Stimulated activated CD4-positive, alpha-beta T cell treated with anti-CD3 and anti-CD28 coated beads, Interleukin-1b, Interleukin-23, amount 100 ng/mL, for 24 hours (primary cell): Measurements from ENCODE around the gene CFAP100.

Experiments
- DNase-seq, 4 experiments: peaks; one replicate each; pipeline ENCODE4 v3.0.0-alpha.2; 2020; ENCODE audit warnings: low read depth in 4 of 4, low spot score in 1 of 4

Gene CFAP100

DNA sequence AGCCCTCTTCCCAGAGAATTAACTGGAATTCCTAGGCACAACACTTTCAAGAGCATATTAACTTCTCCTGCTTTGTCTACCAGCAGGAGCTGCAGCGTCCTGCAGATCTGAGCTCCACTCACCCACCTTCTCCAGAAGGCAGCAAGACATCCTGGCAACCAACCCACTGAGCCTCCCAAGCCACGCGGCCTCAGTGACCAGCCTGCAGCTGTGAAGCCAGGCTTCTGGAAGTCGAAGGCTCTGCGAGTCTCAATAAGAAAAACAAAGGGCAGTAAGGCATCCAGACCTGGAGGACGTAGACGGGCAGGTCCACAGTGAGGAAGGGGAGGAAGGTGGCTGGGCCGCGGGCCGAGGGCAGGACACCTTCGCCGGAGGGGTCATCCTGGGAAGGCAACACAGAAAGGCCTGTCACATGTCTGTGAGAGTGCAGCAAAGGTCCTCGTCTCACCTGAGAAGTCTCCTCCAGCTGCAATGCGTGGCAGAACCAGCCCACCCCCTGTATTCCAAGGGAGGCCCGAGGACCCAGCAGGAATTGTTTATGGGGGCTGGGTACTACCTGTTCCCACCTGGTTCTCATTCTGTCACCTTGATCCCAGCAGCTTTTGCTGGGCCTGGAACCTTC, 44.7 kb downstream of the CFAP100 start:
- DNase-seq, result no peak

DNA sequence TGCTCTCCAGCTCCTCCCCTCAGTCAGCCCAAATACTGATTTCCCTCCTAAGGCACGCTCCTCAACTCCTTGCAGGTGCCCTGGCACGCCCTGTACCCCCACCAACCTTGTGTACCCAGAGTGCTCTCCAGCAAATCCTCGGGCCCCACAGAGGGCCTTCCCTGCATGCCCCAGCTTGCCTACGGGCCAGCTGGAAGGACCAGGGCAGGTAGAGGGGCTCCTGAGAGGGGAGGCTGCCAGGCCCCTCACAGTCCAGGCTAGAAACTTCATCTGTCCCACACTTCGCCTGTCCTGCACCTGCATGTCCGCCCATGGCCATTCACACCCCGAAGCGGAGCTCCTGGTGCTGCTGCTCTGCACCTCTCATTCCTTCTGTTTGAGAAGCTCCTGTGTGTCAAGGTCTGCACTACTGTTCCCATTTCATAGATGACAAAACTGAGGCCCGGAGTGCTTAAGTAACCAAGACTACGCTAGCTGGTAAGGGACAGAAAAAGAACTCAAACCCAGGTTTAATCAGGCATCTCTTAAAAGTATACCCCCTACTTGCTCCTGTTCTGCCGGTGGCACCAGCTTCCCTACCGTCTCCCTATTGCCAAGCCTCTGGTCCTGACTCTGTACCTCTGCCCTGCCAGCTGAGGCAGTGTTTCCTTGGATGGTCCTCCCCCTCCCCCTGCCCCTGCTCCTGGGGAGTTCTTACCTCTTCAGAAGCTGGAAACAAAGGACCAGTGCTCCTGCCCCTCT, 45.4 kb downstream of the CFAP100 start:
- no peak for DNase-seq

DNA sequence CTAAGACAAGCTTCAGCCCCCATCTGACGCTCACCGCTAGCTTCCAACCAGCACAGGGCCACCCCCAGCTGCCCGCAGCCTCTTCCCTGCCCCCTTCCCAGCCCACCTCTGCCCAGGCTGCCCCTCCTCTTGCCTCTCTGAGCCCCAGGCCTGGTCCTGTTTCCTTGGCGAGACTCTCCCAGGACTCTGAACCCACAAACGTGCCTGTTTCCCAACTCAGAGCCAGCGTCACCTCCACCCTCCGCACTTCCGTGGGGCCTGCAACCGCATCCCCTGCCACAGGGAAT, 45.9 kb downstream of the CFAP100 start:
- no peak for DNase-seq

DNA sequence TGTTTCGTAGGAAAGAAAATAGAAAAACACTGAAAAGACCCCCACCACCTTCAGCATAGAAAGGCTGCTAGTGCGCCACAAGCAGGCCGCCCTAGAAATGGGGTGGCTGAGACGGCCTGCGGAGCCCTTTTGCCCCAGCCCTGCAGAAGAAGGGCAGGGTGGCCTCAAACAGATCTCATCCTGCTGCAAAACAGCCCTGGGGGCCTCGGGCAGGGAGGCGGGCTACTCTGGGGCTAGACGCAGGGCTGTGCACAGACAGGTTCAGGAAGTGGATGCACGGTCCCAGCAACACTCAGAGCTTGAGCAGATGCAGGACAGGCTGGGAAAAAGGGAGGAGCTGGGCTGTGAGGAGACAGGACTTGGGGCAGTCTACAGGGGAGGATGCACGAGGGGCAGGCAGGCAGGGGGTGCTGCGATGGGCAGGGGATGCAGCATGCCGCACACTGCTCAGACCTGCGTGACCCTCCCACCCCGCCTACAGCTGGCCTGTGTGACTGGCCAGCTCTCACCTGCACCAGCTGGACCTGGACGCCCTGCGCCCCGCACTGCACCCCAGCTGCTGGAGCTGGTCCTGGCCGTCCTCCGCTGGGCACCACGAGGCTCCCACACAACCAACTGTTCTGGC, 46.7 kb downstream of the CFAP100 start:
- no peak for DNase-seq

DNA sequence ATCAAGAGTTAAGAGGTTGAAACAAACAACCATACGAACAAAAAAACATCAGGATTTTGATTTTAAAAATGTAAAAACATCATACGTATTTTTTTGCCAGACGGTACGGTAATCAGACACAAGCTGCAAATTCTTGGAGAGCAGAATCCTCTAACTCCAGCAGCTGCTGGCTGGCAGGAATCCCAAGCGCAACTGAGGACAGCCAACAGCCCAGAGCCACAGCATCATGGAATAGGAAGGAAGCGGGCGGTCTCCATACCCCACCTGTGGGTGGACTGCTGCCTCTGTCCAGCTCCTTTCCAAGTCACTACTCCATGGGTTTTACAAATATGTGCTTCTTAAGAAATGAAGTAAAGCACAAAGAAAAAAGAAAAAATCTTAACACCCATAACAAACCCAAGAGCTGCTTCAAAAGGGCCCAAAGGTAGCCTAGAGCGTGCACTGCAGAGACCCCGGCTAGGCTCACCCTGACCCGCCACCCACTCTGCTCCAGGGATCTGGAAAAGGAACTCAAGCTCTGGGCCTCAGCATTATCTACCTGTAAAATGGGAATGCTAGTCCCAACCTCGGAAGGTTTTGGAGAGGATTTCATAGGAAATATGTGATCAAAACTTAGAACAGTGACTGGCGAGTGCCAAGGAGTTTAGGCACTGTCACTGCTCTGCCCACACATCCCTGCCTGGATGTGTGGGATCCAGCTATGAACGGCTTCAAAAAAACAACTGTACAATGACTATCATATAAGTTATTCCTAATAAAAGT, 47.6 kb downstream of the CFAP100 start:
- DNase-seq, result no peak

DNA sequence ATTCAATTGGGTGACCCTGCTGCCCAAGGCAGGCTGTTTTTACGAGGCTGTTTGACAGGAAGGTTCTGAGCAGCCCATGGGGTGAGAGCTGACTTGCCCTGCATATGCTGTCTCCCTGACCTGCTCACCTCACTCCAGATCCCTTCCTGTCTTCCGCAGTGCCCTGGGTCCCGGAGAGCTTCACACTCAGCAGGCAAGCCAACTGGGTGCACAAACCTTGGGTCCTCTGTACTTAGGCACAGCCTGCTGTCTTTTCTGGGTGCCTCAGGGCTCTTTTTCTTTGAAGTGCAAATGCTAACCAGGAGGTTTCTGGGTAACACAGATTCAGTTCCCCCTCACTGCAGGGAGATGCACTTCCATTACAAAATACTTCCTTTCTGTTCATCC, 48.1 kb downstream of the CFAP100 start:
- DNase-seq, result no peak

DNA sequence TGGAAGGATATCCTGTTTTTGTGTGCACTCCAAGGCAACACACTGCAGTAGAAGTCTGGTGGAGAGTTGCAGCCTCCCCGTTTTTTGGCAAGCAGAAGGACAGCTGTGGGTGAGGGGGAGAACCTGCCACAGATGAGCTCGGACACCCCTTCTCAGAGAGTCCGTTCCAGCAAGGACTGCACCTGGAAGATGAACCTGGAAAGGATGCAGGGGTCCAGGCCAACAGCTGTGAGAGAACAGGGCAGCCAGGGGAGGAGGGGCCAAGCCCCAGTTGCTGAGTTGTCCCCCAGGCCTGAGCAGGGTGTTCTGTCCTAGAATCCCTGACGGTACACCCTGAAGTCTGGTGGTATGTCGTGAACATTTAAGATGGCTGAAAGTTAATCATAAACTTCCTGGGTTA, 50.8 kb downstream of the CFAP100 start:
- DNase-seq, result no peak

DNA sequence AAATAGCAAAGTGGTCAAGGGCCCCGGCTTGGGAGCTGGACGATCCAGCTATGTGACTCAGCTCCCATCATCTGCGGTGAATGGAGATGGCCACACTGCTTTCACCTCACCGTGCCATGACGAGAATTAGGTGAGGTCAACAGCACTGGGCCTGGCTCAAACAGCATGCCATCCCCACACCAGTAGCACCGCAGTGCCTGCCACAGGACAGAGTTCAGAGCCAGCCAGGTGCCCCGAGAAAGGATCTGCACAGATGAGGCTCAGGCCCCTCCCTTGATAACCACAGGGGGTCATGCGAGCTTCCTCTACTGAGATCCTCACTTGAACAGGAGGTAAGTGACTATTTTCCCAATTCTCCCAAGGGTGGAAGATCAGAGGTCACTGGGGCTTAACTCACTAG, 51.6 kb downstream of the CFAP100 start:
- no peak for DNase-seq

DNA sequence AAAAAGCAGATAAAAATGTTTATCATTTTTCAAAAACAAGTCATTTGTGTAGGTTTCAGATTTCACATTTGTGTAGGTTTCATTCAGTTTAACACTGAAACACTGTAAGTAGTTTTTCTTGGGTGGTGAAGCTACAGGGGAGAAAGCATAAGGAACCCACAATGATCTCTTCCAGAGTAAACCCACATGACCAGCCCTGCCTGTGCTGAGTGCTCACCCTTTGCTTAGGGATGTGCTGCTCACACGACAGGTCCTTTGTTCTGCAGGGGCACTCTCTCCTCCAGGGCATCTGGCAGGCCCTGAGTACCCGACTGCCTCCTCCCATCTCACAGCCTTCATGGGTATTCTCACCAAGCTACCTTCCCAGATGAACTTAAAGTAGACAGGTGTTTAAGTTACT, 52.1 kb downstream of the CFAP100 start:
- no peak for DNase-seq

DNA sequence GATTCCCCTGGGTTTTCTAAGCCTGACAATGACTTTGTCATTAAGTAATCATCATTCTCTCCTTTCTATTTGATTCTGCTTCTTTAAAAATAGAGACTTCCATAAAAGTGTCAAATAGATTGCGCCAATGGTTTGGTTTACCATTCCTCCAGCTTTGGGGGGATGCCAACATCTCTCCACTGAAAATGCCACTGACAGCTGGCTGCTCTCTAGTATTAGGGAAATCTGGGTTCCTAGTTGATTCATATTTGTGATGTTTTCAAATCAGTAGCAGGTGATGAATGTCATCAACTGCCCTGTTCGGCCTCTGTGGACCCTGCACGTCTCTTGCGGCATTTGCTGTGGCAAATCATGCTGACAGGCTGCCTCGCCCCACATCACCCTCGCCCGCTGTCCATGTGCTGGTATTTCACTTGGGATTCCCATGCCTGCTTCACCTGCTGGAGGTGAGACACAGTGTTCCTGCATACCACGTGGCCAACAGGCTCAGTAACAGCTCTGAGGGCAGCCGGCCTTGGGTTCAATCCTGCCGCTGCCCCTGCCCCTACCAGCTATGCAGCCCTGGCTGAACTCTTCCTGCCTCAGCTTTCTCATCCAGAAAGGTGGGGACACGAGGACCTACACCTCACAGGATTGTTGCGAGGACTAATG, 52.9 kb downstream of the CFAP100 start:
- no peak for DNase-seq

DNA sequence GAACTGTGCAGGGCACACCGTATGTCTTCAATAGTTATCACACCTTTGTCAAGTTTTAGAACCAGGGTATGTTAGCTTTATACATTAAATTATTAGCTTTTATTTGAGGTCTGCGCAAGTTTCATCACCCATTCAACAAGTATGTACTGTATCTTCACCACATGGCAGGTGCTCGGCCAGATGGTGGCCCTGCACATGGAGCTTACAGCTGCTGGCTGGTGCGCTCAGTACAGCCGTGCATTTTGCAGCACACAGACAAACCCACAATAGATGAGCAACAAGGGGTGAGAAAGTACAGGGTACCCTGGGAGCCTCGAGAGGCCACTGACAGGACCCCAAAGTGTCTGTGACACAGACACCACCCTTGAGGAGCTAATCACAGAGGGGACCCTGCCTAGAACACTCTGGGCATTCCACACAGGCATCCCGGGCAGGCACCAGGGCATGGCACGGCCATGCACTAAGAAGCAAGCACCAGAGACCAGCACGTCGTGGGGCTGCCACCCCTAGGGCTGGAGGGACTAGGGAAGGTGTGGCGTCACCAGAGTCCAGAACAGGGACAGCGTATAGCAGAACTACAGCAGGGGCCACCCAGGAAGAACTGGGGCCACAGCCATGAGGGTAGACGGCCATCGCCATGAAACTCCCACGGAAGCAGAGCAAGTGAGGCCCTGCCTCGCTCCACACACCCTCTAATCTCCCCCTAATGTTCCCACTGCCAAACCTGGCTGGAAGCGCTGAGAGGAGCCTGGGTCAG, 53.6 kb downstream of the CFAP100 start:
- no peak for DNase-seq

DNA sequence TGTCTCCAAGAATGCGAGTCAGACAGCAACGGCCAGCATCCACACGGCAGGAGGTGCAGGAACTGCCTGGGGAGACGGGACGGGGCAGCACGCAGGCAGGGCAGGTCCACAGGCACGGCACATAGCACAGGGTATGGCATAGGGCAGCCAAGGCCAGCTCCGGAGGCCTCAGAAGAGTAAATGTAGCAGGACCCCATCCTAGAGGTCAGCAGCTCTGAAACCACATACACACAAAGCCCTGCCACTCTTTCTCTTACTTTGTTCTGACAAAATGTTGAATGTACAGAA, 54.1 kb downstream of the CFAP100 start:
- DNase-seq, result no peak

DNA sequence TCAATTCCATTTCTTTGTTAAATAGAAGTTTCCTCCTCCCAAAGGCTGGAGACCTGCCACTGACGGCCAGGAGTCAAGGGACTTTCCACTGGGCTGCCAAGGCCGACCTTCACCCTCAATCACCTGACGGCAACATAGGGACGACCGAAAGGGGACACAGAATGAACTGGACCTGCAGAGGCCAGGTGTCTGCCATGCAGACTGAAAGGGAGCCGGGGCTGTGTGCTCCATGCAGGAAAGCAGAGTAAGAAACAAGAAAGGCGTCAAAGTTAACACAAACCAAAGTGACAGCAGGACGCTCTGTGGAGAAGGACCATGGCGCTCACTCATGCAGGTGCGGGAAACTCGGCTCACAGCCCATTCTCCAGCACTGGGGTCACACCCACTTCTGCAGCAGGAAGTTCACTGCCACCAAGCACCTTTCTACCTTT, 54.9 kb downstream of the CFAP100 start:
- no peak for DNase-seq

DNA sequence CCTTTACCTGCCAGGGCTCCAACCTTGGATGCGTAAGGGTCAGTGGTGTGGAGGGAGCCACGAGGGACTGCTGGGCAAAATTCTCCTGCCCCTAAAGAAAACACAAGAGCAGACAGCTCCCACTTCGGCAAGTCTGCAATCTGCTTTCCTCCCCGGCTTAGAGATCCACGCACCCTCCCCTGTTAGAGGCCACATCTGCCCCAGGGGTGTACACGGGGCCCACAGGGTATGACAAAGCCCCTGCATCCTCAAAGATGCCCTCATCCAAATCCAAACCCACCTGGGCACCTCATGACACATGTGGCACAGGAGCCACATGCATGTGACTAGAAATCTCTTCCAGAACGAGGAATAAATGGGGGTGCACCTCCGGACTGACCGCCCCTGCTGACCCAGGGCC, 55.5 kb downstream of the CFAP100 start:
- no peak for DNase-seq

DNA sequence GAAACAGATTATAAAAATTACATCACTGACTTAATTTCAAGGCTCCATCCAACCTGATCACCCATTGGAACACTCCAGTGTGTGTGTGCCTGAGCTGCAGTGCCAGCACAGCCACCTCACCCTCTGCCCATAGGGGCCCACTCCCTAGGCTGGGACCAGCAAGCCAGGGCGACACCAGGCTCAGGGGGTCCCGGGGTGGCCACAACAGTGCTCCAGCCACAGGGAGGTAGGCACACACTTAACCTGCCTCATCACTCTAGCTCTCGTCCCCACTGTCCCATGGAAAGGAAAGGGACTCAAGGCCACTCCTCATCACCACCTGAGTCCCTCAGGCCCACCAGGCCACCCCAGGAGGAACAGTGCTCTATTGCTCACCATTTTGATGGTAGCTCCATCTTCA, 56.0 kb downstream of the CFAP100 start:
- no peak for DNase-seq

DNA sequence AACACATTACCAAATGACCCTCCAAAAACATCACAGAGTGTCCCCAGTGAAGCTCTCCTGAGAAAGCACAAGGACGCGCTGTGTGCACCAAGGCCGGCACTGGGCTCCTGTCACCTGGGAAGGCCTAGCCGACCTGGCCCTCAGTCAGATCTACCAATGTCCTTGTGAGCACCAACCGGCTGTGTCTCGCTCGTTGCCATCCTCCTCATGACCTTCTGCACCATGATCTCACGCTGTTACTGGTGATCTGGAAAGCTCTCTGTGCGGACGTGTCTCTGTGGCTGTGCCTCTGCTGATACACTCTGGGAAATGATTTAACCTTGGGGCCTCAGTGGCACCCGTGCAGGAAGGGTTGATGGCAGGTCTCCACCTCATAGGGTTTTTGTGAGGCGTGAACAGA, 56.8 kb downstream of the CFAP100 start:
- no peak for DNase-seq

DNA sequence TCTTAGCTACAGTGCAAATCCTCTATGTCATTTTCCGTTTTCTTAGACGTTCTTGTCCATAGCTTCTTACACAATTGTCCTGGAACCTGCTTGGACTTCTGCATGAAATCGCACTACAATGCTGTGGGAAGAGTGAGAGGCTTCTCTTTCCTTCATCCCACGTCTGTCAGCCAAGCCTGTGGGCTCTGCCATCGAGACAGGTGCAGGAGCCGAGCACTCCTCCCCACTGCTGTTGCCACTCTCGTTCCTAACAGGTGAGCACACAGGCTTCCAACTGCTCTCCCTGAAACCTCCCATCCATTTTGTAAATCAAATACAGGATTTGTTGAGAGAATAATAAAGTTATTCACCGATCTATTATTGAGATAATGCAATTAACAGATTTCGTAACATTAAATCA, 57.5 kb downstream of the CFAP100 start:
- DNase-seq, result no peak

DNA sequence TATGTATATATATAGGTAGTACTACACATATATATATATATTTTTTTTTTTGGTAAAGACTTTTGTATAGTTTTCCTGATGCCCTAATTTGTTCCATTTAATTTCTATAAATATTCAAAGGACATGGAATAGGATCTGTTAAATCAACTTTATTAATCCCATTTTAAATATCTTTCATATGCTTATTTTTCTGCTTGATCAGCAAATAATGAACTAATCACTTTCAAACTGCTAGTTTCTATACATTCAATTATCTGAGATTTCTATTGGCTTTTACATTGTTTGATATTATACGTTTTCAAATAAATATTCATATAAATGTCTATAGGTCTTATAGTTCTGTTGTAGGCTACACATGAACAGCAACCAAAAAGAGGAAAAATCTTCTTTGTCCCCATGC, 59.3 kb downstream of the CFAP100 start:
- no peak for DNase-seq

DNA sequence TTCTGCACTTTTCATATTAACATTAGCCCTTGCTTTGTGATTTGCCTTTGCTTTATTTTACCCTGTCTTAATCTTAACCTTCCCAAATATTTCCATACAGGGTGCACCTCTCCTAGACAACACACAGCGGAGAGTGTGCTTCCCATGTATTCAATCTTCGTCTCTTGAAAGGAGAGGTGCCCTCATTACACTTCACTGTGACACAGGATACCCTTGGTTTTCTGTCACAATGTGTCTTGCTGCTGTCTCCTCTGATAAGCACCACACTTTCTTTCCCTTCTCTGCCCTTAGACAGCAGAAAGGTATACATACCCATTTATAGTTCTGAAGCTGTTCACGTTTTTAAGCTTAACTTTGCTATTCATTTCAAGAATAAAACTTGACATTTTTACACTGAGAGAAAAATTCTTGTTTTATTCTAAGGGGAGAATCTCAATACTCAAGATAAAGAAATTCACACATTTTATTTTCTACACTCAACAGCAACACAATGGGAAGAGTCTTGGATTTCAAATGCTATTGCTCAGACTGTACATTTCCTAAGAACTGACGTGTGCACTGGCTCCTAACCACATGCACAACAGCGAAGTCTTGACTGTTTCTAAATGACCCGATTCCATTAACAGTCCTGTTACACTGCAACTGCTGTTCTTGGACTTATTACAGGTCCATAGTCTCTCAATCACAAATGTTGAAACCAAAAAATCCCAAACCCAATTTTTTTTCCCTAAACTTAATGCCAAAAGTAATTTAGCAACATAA, 59.9 kb downstream of the CFAP100 start:
- DNase-seq, result no peak

DNA sequence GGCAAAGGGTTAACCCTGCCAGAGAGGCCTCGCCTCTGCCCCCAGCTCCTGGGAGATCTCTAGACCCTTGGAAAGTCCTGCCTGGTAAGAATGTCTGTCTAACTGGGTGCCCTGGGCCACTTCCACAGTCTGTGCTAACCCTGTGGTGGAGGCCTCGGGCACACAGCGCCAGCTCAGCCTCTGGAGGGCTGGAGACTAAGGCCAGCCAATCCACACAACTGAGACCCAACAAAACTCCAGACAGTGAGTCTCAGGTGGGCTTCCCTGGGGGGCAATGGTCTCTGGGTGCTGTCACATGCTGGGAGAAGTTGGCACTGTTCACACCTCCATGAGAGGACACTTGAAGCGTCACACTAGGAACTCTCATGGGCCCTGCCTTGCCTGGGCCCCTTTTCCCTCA, 61.5 kb downstream of the CFAP100 start:
- DNase-seq, result no peak
